Amniotic epithelial cell (primary cell): Measurements from ENCODE around the gene NAA16.
"Not testable (repeated sequence)": the region's sequence is repeated elsewhere in the genome, so short reads cannot be mapped to it uniquely, and the experiment has no call there.

Experiments
- DNase-seq: peaks from one replicate; pipeline ENCODE4 v3.0.0-alpha.2; 2010; ENCODE audit warnings: low read depth

The NAA16 gene

GRCh38 chr13:41356385-41356648 is 45.2 kb downstream of the NAA16 start:
- DNase-seq, result not testable (repeated sequence)

- DNase-seq, result no peak
These were observed 45.7 kb downstream of the NAA16 start for GRCh38 chr13:41356786-41357185.

- DNase-seq, result peak; percentile 75
These were observed 50.4 kb downstream of the NAA16 start for GRCh38 chr13:41361491-41361890.

GRCh38 chr13:41364043-41364442 is 53.0 kb downstream of the NAA16 start:
- DNase-seq, result no peak

GRCh38 chr13:41365631-41366030 is 54.6 kb downstream of the NAA16 start:
- peak; percentile 90 for DNase-seq

GRCh38 chr13:41370736-41371135 is 59.7 kb downstream of the NAA16 start:
- DNase-seq, result peak; percentile 41

- no peak for DNase-seq
These were observed 66.4 kb downstream of the NAA16 start for GRCh38 chr13:41377446-41377845.

- DNase-seq, result no peak
These were observed 71.4 kb downstream of the NAA16 start for GRCh38 chr13:41382431-41382830.

GRCh38 chr13:41383386-41383785 is 72.3 kb downstream of the NAA16 start:
- no peak for DNase-seq

- DNase-seq, result no peak
These were observed 73.9 kb downstream of the NAA16 start for GRCh38 chr13:41384749-41385503.

- DNase-seq, result no peak
These were observed 75.1 kb downstream of the NAA16 start for GRCh38 chr13:41386211-41386610.

- DNase-seq, result no peak
These were observed 76.5 kb downstream of the NAA16 start for GRCh38 chr13:41387576-41387975.

GRCh38 chr13:41388143-41388881 is 77.2 kb downstream of the NAA16 start:
- DNase-seq, result no peak

GRCh38 chr13:41389580-41389979 is 78.5 kb downstream of the NAA16 start:
- no peak for DNase-seq

GRCh38 chr13:41394166-41394565 is 83.1 kb downstream of the NAA16 start:
- no peak for DNase-seq

- DNase-seq, result no peak
These were observed 87.6 kb downstream of the NAA16 start for GRCh38 chr13:41398494-41399170.

- DNase-seq, result no peak
These were observed 90.3 kb downstream of the NAA16 start for GRCh38 chr13:41401366-41401765.

- DNase-seq, result no peak
These were observed 91.8 kb downstream of the NAA16 start for GRCh38 chr13:41402691-41403511.

GRCh38 chr13:41403983-41404382 is 92.9 kb downstream of the NAA16 start:
- no peak for DNase-seq

- no peak for DNase-seq
These were observed 94.3 kb downstream of the NAA16 start for GRCh38 chr13:41405367-41405766.

GRCh38 chr13:41407380-41407779 is 96.3 kb downstream of the NAA16 start:
- no peak for DNase-seq

- DNase-seq, result no peak
These were observed 97.1 kb downstream of the NAA16 start for GRCh38 chr13:41408121-41408520.
